Superior temporal gyrus (tissue), 1 donor: ENCODE results near the gene CHRM2.

Experiments used
- DNase-seq: peaks from one replicate; pipeline ENCODE4 v3.0.0-alpha.2; 2016; ENCODE audit errors: extremely low spot score

Gene CHRM2

GRCh38 chr7:137025469-137026175, 157.2 kb downstream of the CHRM2 start:
- no peak for DNase-seq

- no peak for DNase-seq
These were observed 157.7 kb downstream of the CHRM2 start for GRCh38 chr7:137026176-137026500.

- DNase-seq: no peak
These were observed 164.0 kb downstream of the CHRM2 start for GRCh38 chr7:137032436-137032835.

- no peak for DNase-seq
These were observed 168.3 kb downstream of the CHRM2 start for GRCh38 chr7:137036768-137037167.

GRCh38 chr7:137038706-137039105, 170.3 kb downstream of the CHRM2 start:
- no peak for DNase-seq

GRCh38 chr7:137040745-137041144, 172.3 kb downstream of the CHRM2 start:
- DNase-seq: no peak

GRCh38 chr7:137045573-137045972, 177.1 kb downstream of the CHRM2 start:
- DNase-seq: no peak

- DNase-seq: no peak
These were observed 201.0 kb downstream of the CHRM2 start for GRCh38 chr7:137069249-137069963.
